SJCRH30 (cell line): Measurements from ENCODE around the gene KRT33B. TPM values are rescaled to one million over a fixed set of nuclear protein-coding genes. Genes with fewer than 3 reads are reported as not detected.
"Not testable (repeated sequence)": the region's sequence is repeated elsewhere in the genome, so short reads cannot be mapped to it uniquely, and the experiment has no call there.

ENCODE experiments used
- DNase-seq, 2 experiments: peaks; one replicate each; pipeline ENCODE4 v3.0.0-alpha.2; 2015 to 2020
- H3K27ac ChIP-seq: fragments of 250-450 bp; sonication (Bioruptor Pico); 2 replicates; pipeline ENCODE4 v1.5.1; 2020; ENCODE audit warnings: mild to moderate bottlenecking, moderate library complexity
- H3K27me3 ChIP-seq: fragments of 250-450 bp; sonication (Bioruptor Pico); 2 replicates; pipeline ENCODE4 v1.5.1; 2020; ENCODE audit warnings: mild to moderate bottlenecking, moderate library complexity
- H3K36me3 ChIP-seq: fragments of 250-450 bp; sonication (Bioruptor Pico); 2 replicates; pipeline ENCODE4 v1.5.1; 2020; ENCODE audit warnings: mild to moderate bottlenecking, moderate library complexity
- H3K4me1 ChIP-seq: fragments of 250-450 bp; sonication (Bioruptor Pico); 2 replicates; pipeline ENCODE4 v1.5.1; 2020; ENCODE audit warnings: mild to moderate bottlenecking, moderate library complexity
- H3K4me3 ChIP-seq: fragments of 250-450 bp; sonication (Bioruptor Pico); 2 replicates; pipeline ENCODE4 v1.5.1; 2020; ENCODE audit warnings: mild to moderate bottlenecking, moderate library complexity
- H3K9me3 ChIP-seq: fragments of 250-450 bp; sonication (Bioruptor Pico); replicated peaks from 2 replicates; pipeline ENCODE4 v1.5.1; 2020; ENCODE audit warnings: mild to moderate bottlenecking, moderate library complexity
- total RNA-seq: library from RNA; depleted of rRNA; stranded (reverse); fragments of >200 nt; shearing (Covaris generic); gene quantifications from 2 replicates; pipeline ENCODE4 v1.2.3, GENCODE V29; 2014

The KRT33B gene
- total RNA-seq, 1 experiment from 2014 or later: not detected

DNA sequence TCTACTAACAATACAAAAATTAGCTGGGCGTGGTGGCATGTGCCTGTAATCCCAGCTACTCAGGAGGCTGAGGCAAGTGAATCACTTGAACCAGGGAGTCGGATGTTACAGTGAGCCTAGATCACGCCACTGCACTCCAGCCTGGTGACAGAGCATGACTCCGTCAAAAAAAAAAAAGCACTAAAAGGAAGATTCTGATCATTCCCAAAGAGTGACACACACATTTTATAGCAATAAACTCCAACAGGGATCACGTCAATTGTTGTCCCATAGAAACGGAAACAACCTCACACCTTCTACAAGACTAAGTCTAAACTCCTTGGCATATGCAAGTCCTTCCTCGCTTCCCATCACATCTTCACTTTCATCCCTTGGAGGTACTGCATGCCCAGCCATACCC is 10.5 kb upstream of the KRT33B start:
- not testable (repeated sequence) for H3K36me3 ChIP-seq, H3K4me3 ChIP-seq, DNase-seq, H3K4me1 ChIP-seq, H3K9me3 ChIP-seq, H3K27ac ChIP-seq, H3K27me3 ChIP-seq

DNA sequence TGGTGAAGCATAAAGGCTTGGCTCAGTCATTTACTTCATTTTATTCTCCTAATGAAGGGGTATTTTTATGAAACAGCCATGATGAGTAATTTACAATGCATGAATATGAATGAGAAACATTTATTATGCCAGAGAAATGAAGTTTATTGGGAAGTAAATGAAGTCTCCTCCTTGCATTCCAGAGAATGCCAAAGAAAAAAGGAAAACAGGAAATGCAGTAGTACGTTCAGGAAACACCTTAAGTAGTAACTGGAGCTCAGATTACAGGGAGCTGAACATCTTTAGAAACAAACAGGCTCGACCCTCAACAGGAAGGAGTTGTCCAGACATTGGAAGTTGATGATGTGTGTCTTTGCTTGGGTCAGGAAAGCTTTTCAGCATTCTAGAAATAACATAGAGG is 7.9 kb upstream of the KRT33B start:
- Histone ChIP-seq H3K4me1 (no peaks in the 10 kb centered on the region), H3K27ac (no peak overlapping the region), H3K27me3 (no peaks in the 10 kb centered on the region), H3K36me3 (no peaks in the 10 kb centered on the region), H3K9me3 (no peaks in the 10 kb centered on the region), H3K4me3 (no peak overlapping the region)
- DNase-seq: no peak

DNA sequence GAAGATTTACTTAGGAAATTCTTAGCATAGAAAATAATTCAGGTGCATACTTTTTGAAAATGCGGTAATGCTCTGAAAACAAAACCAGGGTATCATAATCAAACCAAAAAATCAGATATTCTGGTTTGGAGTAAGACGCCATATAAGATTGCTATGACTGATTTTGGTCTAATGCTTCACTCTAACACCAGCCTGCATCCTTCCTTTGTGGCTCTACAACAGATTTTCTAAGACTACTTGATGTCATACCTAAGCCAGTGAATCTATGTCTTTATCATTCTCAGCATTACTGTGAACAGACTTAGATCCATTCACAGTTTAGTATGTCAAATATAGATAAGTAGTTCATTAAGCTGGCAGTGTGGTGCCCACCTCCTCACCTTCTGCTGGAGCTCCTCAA is 590 bp downstream of the KRT33B start:
- Histone ChIP-seq H3K9me3 (no peaks in the 10 kb centered on the region), H3K36me3 (no peaks in the 10 kb centered on the region)

DNA sequence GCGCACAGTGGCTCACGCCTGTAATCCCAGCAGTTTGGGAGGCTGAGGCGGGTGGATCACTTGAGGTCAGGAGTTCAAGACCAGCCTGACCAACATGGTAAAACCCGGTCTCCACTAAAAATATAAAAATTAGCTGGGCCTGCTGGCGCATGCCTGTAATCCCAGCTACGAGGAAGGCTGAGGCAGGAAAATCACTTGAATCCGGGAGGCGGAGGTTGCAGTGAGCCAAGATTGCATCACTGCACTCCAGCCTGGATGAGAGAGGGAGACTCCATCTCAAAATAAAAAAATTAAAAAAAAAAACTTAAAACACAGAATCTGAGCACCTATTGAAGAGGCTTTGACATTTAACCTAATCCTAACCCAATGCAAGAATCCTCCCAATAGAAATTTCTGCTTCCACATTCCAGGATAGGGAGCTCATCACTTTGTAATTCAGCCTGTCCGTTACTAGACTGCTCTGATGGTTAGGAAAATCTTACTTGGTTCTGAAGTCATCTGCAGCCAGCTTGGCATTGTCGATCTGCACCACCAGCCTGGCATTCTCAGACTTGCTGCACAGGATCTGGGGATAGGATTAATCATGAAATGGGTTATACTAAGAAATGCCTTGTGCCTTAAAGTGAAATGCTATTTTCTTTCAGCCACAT is 2.1 kb downstream of the KRT33B start:
- H3K9me3 ChIP-seq: no peaks in the 10 kb centered on the region
- no peaks in the 10 kb centered on the region for H3K4me1 ChIP-seq
- no peak for DNase-seq
- H3K27ac ChIP-seq: no peak overlapping the region
- no peak overlapping the region for H3K4me3 ChIP-seq
- H3K36me3 ChIP-seq: no peaks in the 10 kb centered on the region
- H3K27me3 ChIP-seq: no peaks in the 10 kb centered on the region

More for the DNA sequence above, 590 bp downstream of the KRT33B start:
- no peak overlapping the region for H3K4me3 ChIP-seq
- H3K4me1 ChIP-seq: no peaks in the 10 kb centered on the region
- no peak overlapping the region for H3K27ac ChIP-seq
- H3K27me3 ChIP-seq: no peaks in the 10 kb centered on the region
- DNase-seq: no peak

DNA sequence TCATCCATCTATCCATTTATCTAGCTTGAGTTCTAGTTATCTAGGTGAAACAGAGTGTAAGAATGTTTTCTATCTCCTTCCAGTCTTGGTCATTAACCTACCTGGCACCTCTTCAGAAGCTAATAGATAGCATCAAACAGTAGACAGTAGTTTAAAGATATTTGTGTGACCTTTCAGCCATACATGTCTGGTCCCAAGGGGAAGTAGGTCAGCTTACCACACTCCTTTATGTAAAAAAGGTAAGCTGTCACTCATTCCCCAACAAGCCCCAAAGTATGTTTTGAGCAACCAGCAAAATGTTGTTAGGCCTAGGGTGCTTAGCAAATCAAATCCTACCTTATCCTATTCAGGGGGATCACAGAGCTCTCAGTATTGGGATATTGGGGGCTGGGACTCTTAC is 3.5 kb downstream of the KRT33B start:
- Histone ChIP-seq H3K36me3 (no peaks in the 10 kb centered on the region), H3K4me3 (no peak overlapping the region), H3K4me1 (no peaks in the 10 kb centered on the region), H3K9me3 (no peaks in the 10 kb centered on the region), H3K27ac (no peak overlapping the region), H3K27me3 (no peaks in the 10 kb centered on the region)
- DNase-seq: no peak

DNA sequence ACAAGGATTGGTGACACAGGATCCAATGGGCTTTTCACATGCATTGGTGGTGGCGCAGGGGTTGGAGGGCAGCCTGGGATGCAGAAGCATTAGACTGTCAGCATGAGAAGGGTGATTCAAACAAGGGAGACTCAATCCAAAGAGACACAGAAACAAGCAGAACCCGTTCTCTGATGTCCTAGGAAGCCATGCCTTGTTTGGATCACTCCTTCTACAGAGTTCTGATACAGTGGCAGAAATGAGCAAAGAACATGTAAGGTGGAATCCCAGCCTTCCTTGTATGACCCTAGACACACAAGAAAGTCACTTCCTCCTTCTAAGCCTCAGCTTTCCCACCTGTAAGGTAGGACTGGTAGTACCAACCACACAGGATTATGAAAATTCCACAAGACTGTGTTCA is 5.7 kb downstream of the KRT33B start:
- H3K4me3 ChIP-seq: no peak overlapping the region
- H3K9me3 ChIP-seq: no peaks in the 10 kb centered on the region
- no peak for DNase-seq
- no peaks in the 10 kb centered on the region for H3K4me1 ChIP-seq
- H3K27me3 ChIP-seq: no peaks in the 10 kb centered on the region
- no peak overlapping the region for H3K27ac ChIP-seq
- H3K36me3 ChIP-seq: no peaks in the 10 kb centered on the region

DNA sequence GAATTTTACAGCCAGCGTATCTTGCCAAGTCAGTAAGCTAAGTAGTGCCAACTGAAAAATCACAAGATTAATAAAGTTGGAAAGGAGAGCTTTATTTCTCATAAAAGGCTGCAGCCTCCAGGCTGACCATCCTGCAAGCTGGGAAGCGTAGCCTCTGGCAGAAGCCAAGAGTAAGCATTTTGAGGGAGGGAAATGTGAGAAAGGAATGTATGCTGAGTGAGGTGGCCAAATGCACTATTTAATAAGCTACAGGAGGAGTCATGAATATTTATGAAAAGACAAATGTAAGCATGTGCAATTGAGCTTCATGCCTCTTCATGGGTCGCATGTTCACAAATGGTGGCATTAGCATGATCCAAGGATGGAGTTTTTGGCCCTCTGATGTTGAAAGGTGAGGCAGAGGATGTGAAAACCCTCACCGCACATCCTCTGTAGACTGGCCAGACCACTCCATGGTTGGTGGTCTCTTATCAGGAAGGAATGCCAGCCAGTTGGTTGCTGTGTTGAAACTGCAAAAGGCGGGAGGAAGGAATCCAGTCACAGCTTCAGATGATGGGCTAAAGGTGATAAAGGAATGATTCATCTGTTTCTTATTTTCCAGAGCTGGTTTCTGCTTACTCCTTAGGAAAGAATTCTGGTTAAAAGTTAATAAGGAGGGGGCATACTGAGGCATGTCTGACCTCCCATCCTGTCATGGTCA is 9.2 kb downstream of the KRT33B start:
- Histone ChIP-seq H3K9me3 (no peaks in the 10 kb centered on the region), H3K4me1 (no peaks in the 10 kb centered on the region), H3K27ac (no peak overlapping the region), H3K4me3 (no peak overlapping the region), H3K36me3 (no peaks in the 10 kb centered on the region), H3K27me3 (no peaks in the 10 kb centered on the region)
- no peak for DNase-seq

DNA sequence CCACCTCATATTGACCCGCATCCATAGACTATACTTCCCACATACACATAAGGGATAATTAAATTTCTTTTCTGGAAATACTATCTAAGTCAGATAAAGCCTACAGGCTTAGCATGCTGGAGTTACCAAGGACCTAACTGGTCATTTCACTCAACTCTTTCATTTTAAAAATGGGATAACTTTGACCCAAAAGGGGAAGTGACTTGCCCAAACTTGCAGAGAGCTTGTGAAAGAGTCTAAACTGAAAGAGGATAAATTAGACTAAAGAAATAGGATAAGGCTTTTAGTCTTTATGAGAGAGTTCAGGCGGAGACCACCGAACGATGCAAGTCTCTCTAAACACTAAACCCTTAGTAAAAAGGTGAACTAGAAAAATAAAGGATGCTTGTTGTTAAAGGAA is 15.1 kb downstream of the KRT33B start:
- DNase-seq: no peak
- Histone ChIP-seq H3K27ac (no peak overlapping the region), H3K4me3 (no peak overlapping the region), H3K27me3 (no peaks in the 10 kb centered on the region), H3K9me3 (no peaks in the 10 kb centered on the region), H3K36me3 (no peaks in the 10 kb centered on the region), H3K4me1 (no peaks in the 10 kb centered on the region)

DNA sequence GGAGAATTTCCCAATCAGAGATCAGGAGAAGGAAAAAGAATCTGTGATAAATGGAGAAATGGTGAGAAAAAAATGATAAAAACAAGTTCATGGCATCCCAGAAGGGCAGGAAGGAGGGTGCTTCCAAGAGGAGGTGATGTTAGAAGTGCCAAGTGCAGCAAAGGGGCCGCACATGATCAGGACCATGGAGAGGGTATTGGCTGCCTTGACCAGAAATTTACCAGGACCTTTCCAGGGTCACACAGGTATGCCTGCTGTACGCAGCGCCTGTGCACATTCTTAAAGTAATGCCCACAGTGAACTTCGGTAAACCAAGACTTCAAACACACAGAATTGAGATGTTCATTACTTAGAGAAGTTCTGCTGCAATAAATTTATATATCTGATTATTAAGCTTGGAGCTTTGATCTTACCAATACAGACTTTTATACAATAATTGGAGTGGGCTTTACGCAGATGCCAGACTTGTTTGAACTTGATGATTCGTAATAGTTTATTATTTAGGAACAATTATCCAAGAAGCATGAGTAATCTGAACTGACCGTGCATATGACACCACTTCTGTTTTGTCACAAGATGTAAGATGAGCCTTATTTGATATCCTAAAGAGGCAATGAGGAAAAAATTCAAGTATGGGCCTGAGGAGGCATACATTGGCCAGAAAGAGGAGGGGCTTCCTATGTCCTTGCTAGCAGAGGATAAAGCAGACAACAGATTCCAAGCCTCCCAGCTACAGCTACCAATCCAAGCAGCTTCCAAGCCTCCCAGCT is 16.8 kb downstream of the KRT33B start:
- DNase-seq: peak in 1 of 2 experiments; percentile 13

DNA sequence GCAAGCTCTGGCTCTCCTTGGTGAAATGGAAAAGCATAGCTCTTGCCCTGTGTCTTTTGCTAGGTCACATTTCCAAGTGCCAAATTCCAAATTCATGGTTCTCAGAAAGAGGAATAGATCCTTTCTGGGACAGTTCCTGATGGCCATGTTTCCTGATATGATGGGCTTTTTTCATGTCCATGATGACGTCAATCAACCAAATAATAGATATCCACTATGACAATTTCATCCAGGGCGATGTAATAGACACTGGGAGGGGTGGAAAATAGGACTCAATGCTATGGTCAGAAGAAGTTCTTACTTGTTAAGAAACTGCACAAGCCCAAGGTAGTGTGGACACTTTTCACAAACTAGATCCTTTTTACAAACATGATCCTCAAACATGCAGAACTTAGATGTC is 18.4 kb downstream of the KRT33B start:
- DNase-seq: no peak
- H3K36me3 ChIP-seq: no peaks in the 10 kb centered on the region
- no peak overlapping the region for H3K4me3 ChIP-seq
- no peaks in the 10 kb centered on the region for H3K4me1 ChIP-seq
- no peaks in the 10 kb centered on the region for H3K9me3 ChIP-seq
- no peaks in the 10 kb centered on the region for H3K27me3 ChIP-seq
- no peak overlapping the region for H3K27ac ChIP-seq

More for the DNA sequence above, 16.8 kb downstream of the KRT33B start:
- H3K27ac ChIP-seq: no peak overlapping the region
- H3K9me3 ChIP-seq: no peaks in the 10 kb centered on the region
- H3K27me3 ChIP-seq: no peaks in the 10 kb centered on the region
- H3K36me3 ChIP-seq: no peaks in the 10 kb centered on the region
- H3K4me3 ChIP-seq: no peak overlapping the region
- no peaks in the 10 kb centered on the region for H3K4me1 ChIP-seq

DNA sequence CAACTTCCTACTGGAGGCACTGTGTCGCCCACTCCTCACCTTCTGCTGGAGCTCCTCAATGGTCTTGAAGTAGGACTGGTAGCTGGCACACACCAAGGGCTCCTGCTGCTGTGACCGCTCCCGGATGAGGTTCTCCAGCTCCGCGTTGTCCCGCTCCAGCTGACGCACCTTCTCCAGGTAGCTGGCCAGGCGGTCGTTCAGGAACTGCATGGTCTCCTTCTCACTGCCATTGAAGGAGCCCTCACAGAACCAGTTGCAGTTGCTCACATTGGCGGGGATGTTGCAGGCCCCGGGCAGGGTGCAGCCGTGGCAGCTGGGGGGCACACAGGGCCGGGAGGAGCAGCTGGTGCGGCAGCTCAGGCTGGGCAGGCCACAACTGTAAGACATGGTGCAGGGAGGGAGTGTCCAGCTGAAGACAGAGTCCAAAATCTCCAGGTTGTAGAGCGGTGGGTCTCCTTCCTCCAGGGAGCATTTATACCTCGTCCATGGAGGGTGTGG is 19.2 kb downstream of the KRT33B start, which contains the start of gene KRT33A:
KRT33A (minus strand) TSS at position 448 of the 498 bp plus-strand sequence; CDS start at position 387, 61 bp downstream.
- H3K4me1 ChIP-seq, H3K36me3 ChIP-seq, H3K9me3 ChIP-seq, DNase-seq, H3K27ac ChIP-seq, H3K27me3 ChIP-seq, H3K4me3 ChIP-seq: not testable (repeated sequence)

DNA sequence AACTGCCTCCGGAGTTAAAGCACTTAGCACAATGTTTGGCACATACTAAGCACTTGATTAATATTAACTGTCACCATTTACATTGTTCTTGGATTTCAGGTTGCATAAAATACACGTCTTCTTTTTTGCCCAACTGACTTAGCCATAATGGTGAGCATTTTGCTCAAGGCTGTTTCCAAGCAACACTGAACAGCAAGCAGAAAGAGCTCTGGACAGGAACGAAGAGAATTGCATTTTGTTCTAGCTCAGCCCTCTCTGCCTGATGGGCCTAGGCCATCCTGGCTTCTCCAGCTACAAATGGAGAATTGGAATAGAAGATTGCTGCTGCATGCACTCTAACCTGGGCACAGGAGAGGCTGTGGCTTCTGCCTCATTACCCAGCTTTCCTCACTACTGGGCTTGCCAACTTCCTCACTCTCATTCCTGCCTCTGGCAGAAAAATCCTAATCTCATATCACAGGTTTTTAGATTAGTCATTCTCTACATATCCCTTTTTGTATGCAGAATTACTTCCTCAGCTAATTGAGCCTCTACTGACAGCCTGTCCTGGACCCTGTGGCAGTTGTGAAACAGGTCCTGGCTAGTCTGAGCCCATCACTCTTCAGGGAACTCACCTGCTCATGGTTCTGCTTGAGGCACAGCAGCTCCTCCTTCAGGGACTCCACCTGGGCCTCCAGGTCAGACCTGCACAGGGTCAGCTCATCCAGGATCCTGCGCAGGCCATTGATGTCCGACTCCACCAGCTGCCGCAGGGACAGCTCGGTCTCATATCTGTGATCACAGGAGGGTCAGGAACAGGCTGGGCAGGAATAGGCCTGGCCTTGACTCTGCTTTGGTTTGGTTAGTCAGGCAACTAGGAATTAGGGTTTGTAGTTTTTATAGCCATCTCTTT is 21.5 kb downstream of the KRT33B start:
- Histone ChIP-seq H3K27me3 (no peaks in the 10 kb centered on the region), H3K36me3 (no peaks in the 10 kb centered on the region), H3K4me3 (no peak overlapping the region), H3K27ac (no peak overlapping the region), H3K4me1 (no peaks in the 10 kb centered on the region), H3K9me3 (no peaks in the 10 kb centered on the region)
- DNase-seq: no peak

DNA sequence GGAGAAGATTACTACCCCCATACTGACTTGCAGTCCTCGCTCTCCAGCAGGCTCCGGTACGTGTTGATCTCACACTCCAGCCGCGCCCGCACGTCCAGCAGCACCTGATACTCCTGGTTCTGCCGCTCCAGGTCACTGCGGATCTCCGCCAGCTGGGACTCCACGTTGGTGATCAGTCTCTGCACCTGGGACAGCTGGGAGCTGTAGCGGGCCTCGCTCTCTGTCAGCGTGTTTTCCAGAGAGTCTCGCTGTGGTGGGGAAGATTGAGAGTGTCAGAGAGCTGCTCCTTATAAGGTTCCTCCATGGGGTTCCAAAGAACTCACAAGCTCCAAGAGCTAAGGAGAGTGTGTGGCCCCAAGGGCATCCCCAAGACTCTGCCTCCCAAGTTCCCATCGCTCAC is 23.2 kb downstream of the KRT33B start:
- not testable (repeated sequence) for H3K4me1 ChIP-seq, H3K9me3 ChIP-seq, H3K27me3 ChIP-seq, DNase-seq, H3K4me3 ChIP-seq, H3K36me3 ChIP-seq, H3K27ac ChIP-seq

DNA sequence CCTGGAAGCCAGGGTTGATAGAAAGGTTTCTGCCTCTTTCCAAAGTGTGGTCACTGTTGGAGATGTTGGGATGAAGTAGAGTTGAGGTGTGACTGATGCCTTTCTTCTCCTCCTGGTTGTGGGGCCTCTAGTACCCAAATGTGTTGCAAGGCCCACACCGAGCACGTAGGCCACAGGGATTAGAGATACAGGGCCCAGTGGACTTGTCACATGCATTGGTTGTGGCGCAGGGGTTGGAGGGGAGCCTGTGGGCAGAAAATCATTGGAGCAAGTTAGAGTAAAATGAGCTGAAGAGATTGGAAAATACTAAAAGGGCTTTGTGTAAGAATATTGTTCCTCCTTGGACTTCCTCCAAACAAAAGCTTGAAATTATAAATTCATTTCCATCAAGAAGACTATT is 23.6 kb downstream of the KRT33B start:
- H3K36me3 ChIP-seq: no peaks in the 10 kb centered on the region
- H3K27ac ChIP-seq: no peak overlapping the region
- DNase-seq: no peak
- no peaks in the 10 kb centered on the region for H3K4me1 ChIP-seq
- H3K27me3 ChIP-seq: no peaks in the 10 kb centered on the region
- no peak overlapping the region for H3K4me3 ChIP-seq
- no peaks in the 10 kb centered on the region for H3K9me3 ChIP-seq
